GM12878 (cell line): ENCODE data around the gene PIGQ. TPM values are rescaled to one million over a fixed set of nuclear protein-coding genes. Genes with fewer than 3 reads are reported as not detected.
A peak's percentile ranks its signal among the peaks of the same experiment; 100 is the strongest.

Source experiments
- ATF7 ChIP-seq: fragments of 450-650 bp; IDR thresholded peaks from 2 replicates; pipeline ENCODE4 v1.6.1; 2016; ENCODE audit warnings: low read depth, mild to moderate bottlenecking
- BACH1 ChIP-seq: fragments of 450-650 bp; IDR thresholded peaks from 2 replicates; pipeline ENCODE4 v1.6.1; 2017; ENCODE audit warnings: mild to moderate bottlenecking, borderline replicate concordance
- BHLHE40 ChIP-seq, 2 experiments: fragments of 450-650 bp in 1 of 2; IDR thresholded peaks; 2 replicates each; pipeline ENCODE4 v1.6.1; 2011 to 2017; ENCODE audit warnings: low read depth in 2 of 2, borderline replicate concordance in 1 of 2, improper control_type of control experiment in 1 of 2, low read length in 1 of 2, mild to moderate bottlenecking in 1 of 2
- CUX1 ChIP-seq: IDR thresholded peaks from 2 replicates; pipeline ENCODE4 v1.6.1; 2012; ENCODE audit warnings: improper control_type of control experiment, low read depth, low read length; ENCODE audit not compliant: insufficient replicate concordance
- EED ChIP-seq: sonication (generic); IDR thresholded peaks from 2 replicates; pipeline ENCODE4 v1.6.1; 2016; ENCODE audit warnings: antibody characterized with exemption, low read depth
- EGR1 ChIP-seq, 2 experiments: IDR thresholded peaks; 1 replicate in 1 of 2; 2 replicates in 1 of 2; pipeline ENCODE4 v1.6.1; 2011 to 2012; ENCODE audit warnings: low read depth in 2 of 2, low read length in 2 of 2, borderline replicate concordance in 1 of 2, mild to moderate bottlenecking in 1 of 2, moderate library complexity in 1 of 2
- ELK1 ChIP-seq: IDR thresholded peaks from 2 replicates; pipeline ENCODE4 v1.6.1; 2012; ENCODE audit warnings: low read depth, low read length, improper control_type of control experiment
- ETV6 ChIP-seq, 2 experiments: fragments of 450-650 bp in 1 of 2; IDR thresholded peaks in 1 of 2; conservative IDR thresholded peaks in 1 of 2; 2 replicates each; pipeline ENCODE4 v1.6.1; 2014; ENCODE audit warnings: antibody characterized with exemption in 1 of 2, borderline replicate concordance in 1 of 2, low read depth in 1 of 2, mild to moderate bottlenecking in 1 of 2, moderate library complexity in 1 of 2
- FOXM1 ChIP-seq: IDR thresholded peaks from 2 replicates; pipeline ENCODE4 v1.6.1; 2012; ENCODE audit warnings: low read depth, mild to moderate bottlenecking, inconsistent platforms, low read length, moderate library complexity
- KLF5 ChIP-seq: fragments of 450-650 bp; IDR thresholded peaks from 2 replicates; pipeline ENCODE4 v1.6.1; 2014; ENCODE audit warnings: mild to moderate bottlenecking; ENCODE audit not compliant: partially characterized antibody
- MLLT1 ChIP-seq: fragments of 450-650 bp; IDR thresholded peaks from 2 replicates; pipeline ENCODE4 v1.6.1; 2016; ENCODE audit warnings: mild to moderate bottlenecking
- MXI1 ChIP-seq: fragments of 150-350 bp; IDR thresholded peaks from 2 replicates; pipeline ENCODE4 v1.6.1; 2011; ENCODE audit warnings: low read depth, mild to moderate bottlenecking, inconsistent platforms, low read length, improper control_type of control experiment
- NKRF ChIP-seq: fragments of 450-650 bp; conservative IDR thresholded peaks from 2 replicates; pipeline ENCODE4 v1.6.1; 2017; ENCODE audit warnings: mild to moderate bottlenecking, moderate library complexity
- NRF1 ChIP-seq: conservative IDR thresholded peaks from 2 replicates; pipeline ENCODE4 v1.6.1; 2011; ENCODE audit warnings: mild to moderate bottlenecking, low read depth, low read length, improper control_type of control experiment
- ZNF207 ChIP-seq: fragments of 450-650 bp; IDR thresholded peaks from 2 replicates; pipeline ENCODE4 v1.6.1; 2014; ENCODE audit warnings: antibody characterized with exemption, mild to moderate bottlenecking, borderline replicate concordance
- ZNF384 ChIP-seq: IDR thresholded peaks from 2 replicates; pipeline ENCODE4 v1.6.1; 2012; ENCODE audit warnings: low read depth, mild to moderate bottlenecking, low read length, improper control_type of control experiment, borderline replicate concordance
- polyA plus RNA-seq, 11 experiments: library from polyadenylated mRNA; depleted of rRNA in 4 of 11; unstranded in 6 of 11; stranded (reverse) in 5 of 11; fragments of >200 nt; fragmentation: Nextera tagmentation in 4 of 11; fragmentation: Illumina TruSeq in 1 of 11; extraction: Ambion mirVana in 4 of 11; extraction: Trizol in 1 of 11; gene quantifications; 1 replicate in 1 of 11; 2 replicates in 10 of 11; pipeline versions ENCODE4 v1.2.1 to v1.2.3, GENCODE V29; 2011 to 2016; ENCODE audit warnings: inconsistent platforms in 2 of 11, missing spikeins in 2 of 11, low read depth in 1 of 11
- total RNA-seq, 4 experiments: library from RNA; depleted of rRNA in 3 of 4; stranded (reverse); fragments of >200 nt in 3 of 4; fragmentation: Illumina TruSeq in 1 of 4; extraction: Trizol in 1 of 4; gene quantifications; 2 replicates each; pipeline versions ENCODE4 v1.2.1 to v1.2.3, GENCODE V29; 2013 to 2021

PIGQ gene
- total and polyA plus RNA-seq, 10 of the 15 experiments (the other 5 are each of a cell fraction or from before 2014, with no cell fraction given) = 1.8 to 31.3 (median 17.5) TPM; not detected in 1

- TF ChIP-seq ELK1 (no peak), BACH1 (no peak), KLF5 (no peak), FOXM1 (no peak), BHLHE40 (IDR thresholded peaks at IDR 0.05; ENCODE audit: borderline replicate concordance in 1 of 2, low read depth in 2 of 2, low read length in 1 of 2) (peak in 1 of 2 experiments; percentile 48; a peak in 3 of 4 replicates), ZNF207 (peak; percentile 25; the same call in 1 of the 2 replicates), MXI1 (no peak), EED (0 out of 2 replicates have a peak, but pooled peaks have one; percentile 14), CUX1 (no peak), ATF7 (peak; percentile 11; the same call in 1 of the 2 replicates), EGR1 (IDR thresholded peaks at IDR 0.05; ENCODE audit: borderline replicate concordance in 1 of 2, low read depth in 2 of 2, low read length in 2 of 2) (0 out of 3 replicates have a peak, but pooled peaks of 1 of the 2 experiments have one; percentile 6), NRF1 (no peak), NKRF (peak; percentile 13; the same call in 1 of the 2 replicates), ETV6 (conservative IDR thresholded peaks at IDR 0.05 in 1 of 2, IDR thresholded peaks at IDR 0.05 in 1 of 2; ENCODE audit: borderline replicate concordance in 1 of 2, low read depth in 1 of 2) (0 out of 4 replicates have a peak, but pooled peaks of 1 of the 2 experiments have one; percentile 15), MLLT1 (no peak), ZNF384 (no peak)
Observed at GRCh38 chr16:528111-529011, 41.4 kb upstream of the PIGQ start (continued).
